Keratinocyte (primary cell): Measurements from ENCODE around the gene TMEM271. TPM values are rescaled to one million over a fixed set of nuclear protein-coding genes. Genes with fewer than 3 reads are reported as not detected.

Experiments
- DNase-seq: peaks from one replicate; pipeline ENCODE4 v3.0.0-alpha.2; 2011; ENCODE audit warnings: low read depth, missing footprints, low spot score
- FAIRE-seq: peaks from 2 replicates; lab custom pipeline; 2011; peaks lifted over from hg19 to GRCh38; lab: Jason Lieb, UNC
- H2AFZ ChIP-seq: 2 replicates; pipeline ENCODE4 v1.6.0; 2012; ENCODE audit warnings: low read length, control low read depth, inconsistent platforms; ENCODE audit not compliant: control insufficient read depth
- H3K27ac ChIP-seq: 2 replicates; pipeline ENCODE4 v1.5.1; 2011; ENCODE audit warnings: low read length; ENCODE audit not compliant: control insufficient read depth, insufficient read depth
- H3K27me3 ChIP-seq: 3 replicates; pipeline ENCODE4 v1.6.0; 2011; ENCODE audit warnings: low read length; ENCODE audit not compliant: control insufficient read depth, insufficient read depth; ENCODE audit errors: extremely low read depth
- H3K36me3 ChIP-seq, 2 experiments: 2 replicates in 1 of 2; 3 replicates in 1 of 2; pipeline ENCODE4 v1.5.1; 2011; ENCODE audit warnings: low read length in 2 of 2, mild to moderate bottlenecking in 1 of 2; ENCODE audit not compliant: control insufficient read depth in 2 of 2, insufficient read depth in 2 of 2; ENCODE audit errors: extremely low read depth in 1 of 2
- H3K4me1 ChIP-seq: 3 replicates; pipeline ENCODE4 v1.5.1; 2011; ENCODE audit warnings: low read length; ENCODE audit not compliant: control insufficient read depth, insufficient read depth; ENCODE audit errors: extremely low read depth
- H3K4me2 ChIP-seq: 3 replicates; pipeline ENCODE4 v1.6.0; 2011; ENCODE audit warnings: low read depth, low read length; ENCODE audit not compliant: control insufficient read depth, insufficient read depth; ENCODE audit errors: extremely low read depth
- H3K4me3 ChIP-seq, 3 experiments: fragments of 200-600 bp in 1 of 3; sonication (generic) in 1 of 3; 2 replicates in 2 of 3; 3 replicates in 1 of 3; pipeline ENCODE4 v1.5.1; 2011 to 2016; ENCODE audit warnings: low read length in 3 of 3, mild to moderate bottlenecking in 3 of 3, control low read depth in 2 of 3, inconsistent platforms in 1 of 3, low read depth in 1 of 3, mixed read lengths in 1 of 3, mixed run types in 1 of 3, moderate library complexity in 1 of 3; ENCODE audit not compliant: control insufficient read depth in 2 of 3, insufficient read depth in 2 of 3; ENCODE audit errors: extremely low read depth in 1 of 3
- H3K79me2 ChIP-seq: 2 replicates; pipeline ENCODE4 v1.6.0; 2012; ENCODE audit warnings: low read length; ENCODE audit not compliant: control insufficient read depth, insufficient read depth
- H3K9ac ChIP-seq: 3 replicates; pipeline ENCODE4 v1.6.0; 2011; ENCODE audit warnings: low read length; ENCODE audit not compliant: control insufficient read depth, insufficient read depth; ENCODE audit errors: extremely low read depth
- H3K9me1 ChIP-seq: 3 replicates; pipeline ENCODE4 v1.6.0; 2011; ENCODE audit warnings: low read length; ENCODE audit not compliant: control insufficient read depth, insufficient read depth; ENCODE audit errors: extremely low read depth
- H3K9me3 ChIP-seq: 2 replicates; pipeline ENCODE4 v1.5.1; 2012; ENCODE audit warnings: low read depth, low read length; ENCODE audit not compliant: control insufficient read depth
- H4K20me1 ChIP-seq: 3 replicates; pipeline ENCODE4 v1.6.0; 2011; ENCODE audit warnings: low read length; ENCODE audit not compliant: control insufficient read depth, insufficient read depth; ENCODE audit errors: extremely low read depth
- CTCF ChIP-seq, 3 experiments: IDR thresholded peaks in 1 of 3; conservative IDR thresholded peaks in 1 of 3; optimal IDR thresholded peaks in 1 of 3; 2 replicates in 2 of 3; 3 replicates in 1 of 3; pipeline versions ENCODE3 to v1.5.1; 2011; ENCODE audit warnings: low read length in 3 of 3, mild to moderate bottlenecking in 3 of 3, moderate library complexity in 2 of 3, control low read depth in 1 of 3, inconsistent platforms in 1 of 3; ENCODE audit not compliant: insufficient read depth in 2 of 3; ENCODE audit errors: extremely low read depth in 1 of 3
- EZH2 ChIP-seq: IDR thresholded peaks from one replicate; pipeline ENCODE4 v1.6.1; 2012; ENCODE audit warnings: inconsistent platforms, mild to moderate bottlenecking, low read length, moderate library complexity
- dilution Hi-C: fragments of 300-500 bp; cut with MboI; formaldehyde crosslinking; loops from one replicate; pipeline ENCODE4 v1.7.0; 2020; ENCODE audit warnings: low sequenced_read_pairs; ENCODE audit not compliant: extremely low pct_ligation_motif_present
- polyA plus RNA-seq, 5 experiments: library from polyadenylated mRNA; depleted of rRNA in 3 of 5; stranded (reverse) in 3 of 5; stranded (forward) in 1 of 5; unstranded in 1 of 5; fragments of >200 nt; gene quantifications; 1 replicate in 1 of 5; 2 replicates in 3 of 5; 3 replicates in 1 of 5; pipeline versions ENCODE4 v1.2.1 to v1.2.3, GENCODE V29; 2011 to 2012; ENCODE audit warnings: missing spikeins in 2 of 5, low read depth in 1 of 5, low replicate concordance in 1 of 5

The TMEM271 gene
- polyA plus RNA-seq, 1 donor (not counting 4 experiments of a cell fraction or from before 2014, with no cell fraction given) = not detected

- Histone ChIP-seq H3K9me3 (no peaks in the 10 kb centered on the region), H3K9me1 (no peaks in the 10 kb centered on the region), H3K27me3 (peaks cover 25% of the 10 kb centered on the region), H3K27ac (no peak overlapping the region), H3K79me2 (no peaks in the 10 kb centered on the region), H3K36me3 (no peaks in the 10 kb centered on the region), H3K9ac (no peak overlapping the region), H4K20me1 (no peaks in the 10 kb centered on the region), H3K4me2 (no peak overlapping the region), H3K4me1 (peaks cover 10% of the 10 kb centered on the region), H2AFZ (no peak overlapping the region), H3K4me3 (no peak overlapping the region)
- DNase-seq = no peak
- dilution Hi-C loops = no loop called here
- FAIRE-seq = no peak
- no peak for TF ChIP-seq EZH2
- no peak for TF ChIP-seq CTCF (optimal IDR thresholded peaks at IDR 0.05 in 1 of 3, IDR thresholded peaks at IDR 0.05 in 1 of 3, conservative IDR thresholded peaks at IDR 0.05 in 1 of 3; ENCODE audit: extremely low read depth in 1 of 3, insufficient read depth in 2 of 3, low read length in 3 of 3)
Measured at GRCh38 chr4:613126-613525, 37.0 kb upstream of the TMEM271 start.

GRCh38 chr4:612749-613125 is 36.6 kb upstream of the TMEM271 start:
- no peak overlapping the region for H2AFZ ChIP-seq
- DNase-seq (no peak), FAIRE-seq (no peak)
- no peaks in the 10 kb centered on the region for H3K9me3 ChIP-seq
- no peaks in the 10 kb centered on the region for H4K20me1 ChIP-seq
- no peak overlapping the region for H3K4me3 ChIP-seq
- H3K36me3 ChIP-seq = no peaks in the 10 kb centered on the region
- H3K27ac ChIP-seq = no peak overlapping the region
- H3K79me2 ChIP-seq = no peaks in the 10 kb centered on the region
- TF ChIP-seq CTCF (optimal IDR thresholded peaks at IDR 0.05 in 1 of 3, IDR thresholded peaks at IDR 0.05 in 1 of 3, conservative IDR thresholded peaks at IDR 0.05 in 1 of 3; ENCODE audit: extremely low read depth in 1 of 3, insufficient read depth in 2 of 3, low read length in 3 of 3) (no peak), EZH2 (no peak)
- no peak overlapping the region for H3K4me2 ChIP-seq
- dilution Hi-C loops = no loop called here
- H3K4me1 ChIP-seq = peaks cover 10% of the 10 kb centered on the region
- peaks cover 25% of the 10 kb centered on the region for H3K27me3 ChIP-seq
- no peak overlapping the region for H3K9ac ChIP-seq
- H3K9me1 ChIP-seq = no peaks in the 10 kb centered on the region
